GM19025 (cell line): ENCODE measurements around the gene MEOX1.

ENCODE experiments used
- ATAC-seq: cut with Tn5 transposase; IDR thresholded peaks from one replicate; pipeline ENCODE4 v1.9.1; 2021; ENCODE audit warnings: mild to moderate bottlenecking, low read depth, moderate library complexity; ENCODE audit not compliant: unreplicated experiment

The MEOX1 gene

GRCh38 chr17:43598357-43599045 lies 63.2 kb downstream of the MEOX1 start:
- no peak for ATAC-seq

GRCh38 chr17:43597624-43598356 lies 63.9 kb downstream of the MEOX1 start:
- ATAC-seq = no peak

- ATAC-seq = no peak
These were observed 66.3 kb downstream of the MEOX1 start for GRCh38 chr17:43595466-43595865.

DNA sequence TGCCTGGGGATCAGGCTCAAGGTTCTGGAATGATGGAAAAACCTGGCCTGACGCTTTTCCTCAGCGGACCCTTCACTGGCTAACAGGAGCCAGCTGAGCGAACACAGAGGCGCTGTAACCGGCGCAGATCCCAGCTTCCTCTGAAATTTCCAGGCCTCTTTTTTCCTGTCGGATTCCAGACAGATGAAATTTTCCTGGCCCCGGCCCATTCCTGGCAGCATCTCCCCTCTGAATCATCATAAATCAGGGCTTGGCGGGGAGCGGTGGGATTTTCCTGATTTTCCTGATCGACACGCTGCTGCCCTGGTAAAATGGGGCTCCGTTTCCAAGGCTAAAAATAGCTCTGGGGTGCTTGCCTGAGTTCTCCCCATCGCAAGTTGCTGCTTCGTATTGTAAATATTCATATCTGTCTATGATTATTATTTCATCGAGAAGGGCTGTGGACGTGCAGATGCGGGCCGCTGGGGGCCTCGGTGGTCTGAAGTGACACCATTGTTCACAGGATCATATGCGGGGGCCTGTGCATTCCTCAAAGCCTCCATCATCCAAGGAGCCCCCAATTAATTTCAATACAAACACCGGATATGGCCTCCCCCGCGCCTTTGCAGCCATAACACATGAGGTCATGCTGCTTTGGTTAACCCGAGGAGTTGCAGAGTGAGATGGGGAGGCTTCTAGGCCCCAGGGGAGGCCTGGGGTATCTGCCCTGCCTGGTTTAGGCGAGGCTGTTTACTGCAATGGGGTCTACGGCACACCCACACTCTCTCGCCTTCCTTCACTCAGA lies 69.8 kb downstream of the MEOX1 start:
- ATAC-seq = no peak

DNA sequence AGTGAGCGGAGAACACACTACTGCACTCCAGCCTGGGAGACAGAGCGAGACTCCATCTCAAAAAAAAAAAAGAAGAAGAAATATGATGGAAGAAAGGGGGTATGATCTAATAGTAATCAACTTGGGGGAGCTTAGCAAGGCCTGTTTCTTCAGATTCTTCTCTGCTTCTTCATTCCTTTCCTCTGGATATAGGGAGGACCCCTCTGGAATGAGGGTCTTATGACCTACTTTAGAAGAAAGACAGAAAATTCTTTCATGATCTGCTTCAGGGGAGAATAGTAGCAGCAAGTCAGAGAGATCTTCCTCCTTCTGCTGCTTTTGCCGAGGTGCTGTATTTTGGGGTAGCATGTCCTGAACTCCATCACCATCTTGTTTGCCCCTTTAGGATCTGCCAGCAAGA lies 70.7 kb downstream of the MEOX1 start:
- no peak for ATAC-seq
